ENCODE data around the gene NRG2. TPM values are rescaled to one million over a fixed set of nuclear protein-coding genes. Genes with fewer than 3 reads are reported as not detected.

The NRG2 gene
- total and polyA plus RNA-seq, 2 donors (not counting 3 experiments of a cell fraction or from before 2014, with no cell fraction given): 0.26 to 0.42 TPM

GRCh38 chr5:139979518-139979917 lies 63.6 kb downstream of the NRG2 start:
- intact Hi-C loops (cut with micrococcal nuclease): no loop called here
- H3K4me1 ChIP-seq (ENCODE audit: control insufficient read depth, extremely low read depth, insufficient read depth, low read length): no peaks in the 10 kb centered on the region
- no TSS peak for BruUV-seq (replicated peaks)
- TF ChIP-seq POLR2A (IDR thresholded peaks at IDR 0.05; ENCODE audit: low read depth, low read length): no peak
- no peak for TF ChIP-seq POLR2AphosphoS5 (IDR thresholded peaks at IDR 0.05; ENCODE audit: insufficient read depth, low read depth, low read length)
- TF ChIP-seq, protein P1, sequence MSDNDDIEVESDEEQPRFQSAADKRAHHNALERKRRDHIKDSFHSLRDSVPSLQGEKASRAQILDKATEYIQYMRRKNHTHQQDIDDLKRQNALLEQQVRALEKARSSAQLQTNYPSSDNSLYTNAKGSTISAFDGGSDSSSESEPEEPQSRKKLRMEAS (IDR thresholded peaks at IDR 0.05; ENCODE audit: insufficient read depth, insufficient read length): no peak
- no peak for TF ChIP-seq JUN (IDR thresholded peaks at IDR 0.05; ENCODE audit: borderline replicate concordance, insufficient read depth, insufficient read length, low read depth)
- no peak for TF ChIP-seq GATA2 (IDR thresholded peaks at IDR 0.05; ENCODE audit: insufficient read depth, insufficient read length, low read depth, low read length)
- TF ChIP-seq EZH2 (IDR thresholded peaks at IDR 0.05; ENCODE audit: borderline replicate concordance, low read depth, low read length, severe bottlenecking): no peak
- no peak for TF ChIP-seq FOS (IDR thresholded peaks at IDR 0.05; ENCODE audit: borderline replicate concordance, insufficient read depth, low read length)
- no peak for TF ChIP-seq MYC (IDR thresholded peaks at IDR 0.05; ENCODE audit: low read depth, low read length)
- TF ChIP-seq, protein P2, sequence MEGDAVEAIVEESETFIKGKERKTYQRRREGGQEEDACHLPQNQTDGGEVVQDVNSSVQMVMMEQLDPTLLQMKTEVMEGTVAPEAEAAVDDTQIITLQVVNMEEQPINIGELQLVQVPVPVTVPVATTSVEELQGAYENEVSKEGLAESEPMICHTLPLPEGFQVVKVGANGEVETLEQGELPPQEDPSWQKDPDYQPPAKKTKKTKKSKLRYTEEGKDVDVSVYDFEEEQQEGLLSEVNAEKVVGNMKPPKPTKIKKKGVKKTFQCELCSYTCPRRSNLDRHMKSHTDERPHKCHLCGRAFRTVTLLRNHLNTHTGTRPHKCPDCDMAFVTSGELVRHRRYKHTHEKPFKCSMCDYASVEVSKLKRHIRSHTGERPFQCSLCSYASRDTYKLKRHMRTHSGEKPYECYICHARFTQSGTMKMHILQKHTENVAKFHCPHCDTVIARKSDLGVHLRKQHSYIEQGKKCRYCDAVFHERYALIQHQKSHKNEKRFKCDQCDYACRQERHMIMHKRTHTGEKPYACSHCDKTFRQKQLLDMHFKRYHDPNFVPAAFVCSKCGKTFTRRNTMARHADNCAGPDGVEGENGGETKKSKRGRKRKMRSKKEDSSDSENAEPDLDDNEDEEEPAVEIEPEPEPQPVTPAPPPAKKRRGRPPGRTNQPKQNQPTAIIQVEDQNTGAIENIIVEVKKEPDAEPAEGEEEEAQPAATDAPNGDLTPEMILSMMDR (IDR thresholded peaks at IDR 0.05; ENCODE audit: extremely low read depth in 1 of 2, insufficient read depth in 1 of 2, low read depth in 1 of 2, low read length in 2 of 2): no peak
- no peaks in the 10 kb centered on the region for H3K79me2 ChIP-seq (ENCODE audit: control insufficient read depth, insufficient read depth, low read length)
- no peaks in the 10 kb centered on the region for H3K36me3 ChIP-seq (ENCODE audit: control insufficient read depth in 2 of 2, extremely low read depth in 1 of 2, insufficient read depth in 2 of 2, low read length in 2 of 2)
- H3K9me1 ChIP-seq (replicated peaks; ENCODE audit: control insufficient read depth, extremely low read depth, insufficient read depth, low read length): no peaks in the 10 kb centered on the region
- no peak overlapping the region for H3K9ac ChIP-seq (replicated peaks; ENCODE audit: extremely low read depth, insufficient read depth, low read length)
- FAIRE-seq: no peak
- no peak overlapping the region for H2AFZ ChIP-seq (ENCODE audit: low read depth, low read length)
- dilution Hi-C loops (cut with MboI; ENCODE audit: extremely low pct_ligation_motif_present, low sequenced_read_pairs): no loop called here
- H3K4me3 ChIP-seq (replicated peaks in 1 of 3; ENCODE audit: insufficient read depth in 1 of 3, low read depth in 1 of 3, low read length in 3 of 3): no peak overlapping the region
- ChIA-PET POLR2A (no interaction called here), CTCF (interaction anchor here (5.9 kb wide), 1 partner anchor 10 kb away, joined by 37 read pairs; no protein-coding TSS in a partner anchor)
- no peak for DNase-seq (ENCODE audit: low read depth, low spot score)
- H3K9me3 ChIP-seq (replicated peaks; ENCODE audit: control insufficient read depth, insufficient read depth, low read length): no peaks in the 10 kb centered on the region
- peaks cover 9 to 19% of the 10 kb centered on the region in 2 experiments for H3K27me3 ChIP-seq (ENCODE audit: control insufficient read depth in 2 of 2, insufficient read depth in 2 of 2, low read length in 2 of 2)
- H3K27ac ChIP-seq (ENCODE audit: insufficient read depth, low read depth, low read length): no peak overlapping the region
- H4K20me1 ChIP-seq (replicated peaks; ENCODE audit: control insufficient read depth, extremely low read depth, insufficient read depth, low read length): no peaks in the 10 kb centered on the region
- H3K4me2 ChIP-seq (ENCODE audit: insufficient read depth, low read length): no peak overlapping the region

All from endothelial cell of umbilical vein (primary cell).